ENCODE data around the gene EIF2B1.

GRCh38 chr12:123602651-123603195 is 30.8 kb downstream of the EIF2B1 start:
- no peak for TF ChIP-seq CTCF (IDR thresholded peaks at IDR 0.05)
- TF ChIP-seq POLR2A (IDR thresholded peaks at IDR 0.05), result no peak
